Effector memory CD4-positive, alpha-beta T cell (primary cell): Measurements from ENCODE around the gene RNF222.
A peak's percentile ranks its signal among the peaks of the same experiment; 100 is the strongest.
"Not testable (repeated sequence)": the region's sequence is repeated elsewhere in the genome, so short reads cannot be mapped to it uniquely, and the experiment has no call there.

ENCODE experiments used
- DNase-seq, 3 donors: peaks; one replicate each; pipeline ENCODE4 v3.0.0-alpha.2; 2020
- H3K27ac ChIP-seq: 2 replicates; pipeline ENCODE4 v1.7.0; 2013; ENCODE audit warnings: mild to moderate bottlenecking, low read length, moderate library complexity; ENCODE audit not compliant: insufficient read depth, poor library complexity, severe bottlenecking
- H3K27me3 ChIP-seq: replicated peaks from 2 replicates; pipeline ENCODE4 v1.7.0; 2013; ENCODE audit warnings: mild to moderate bottlenecking, low read length; ENCODE audit not compliant: insufficient read depth, control insufficient read depth, poor library complexity, severe bottlenecking
- H3K36me3 ChIP-seq: 2 replicates; pipeline ENCODE4 v1.7.0; 2013; ENCODE audit warnings: mild to moderate bottlenecking, low read length, moderate library complexity; ENCODE audit not compliant: control insufficient read depth, insufficient read depth
- H3K4me1 ChIP-seq: 2 replicates; pipeline ENCODE4 v1.7.0; 2013; ENCODE audit warnings: low read length, mild to moderate bottlenecking; ENCODE audit not compliant: control insufficient read depth, insufficient read depth, poor library complexity, severe bottlenecking
- H3K4me3 ChIP-seq: 2 replicates; pipeline ENCODE4 v1.7.0; 2013; ENCODE audit warnings: low read length, low read depth, mild to moderate bottlenecking; ENCODE audit not compliant: insufficient read depth, poor library complexity, severe bottlenecking
- H3K9me3 ChIP-seq: 2 replicates; pipeline ENCODE4 v1.7.0; 2013; ENCODE audit warnings: mild to moderate bottlenecking, low read length, moderate library complexity; ENCODE audit not compliant: control insufficient read depth

Gene RNF222

GRCh38 chr17:8398980-8399379 is 1.4 kb upstream of the RNF222 start:
- Histone ChIP-seq H3K4me3 (no peak overlapping the region), H3K27ac (no peak overlapping the region), H3K27me3 (peaks cover 4% of the 10 kb centered on the region), H3K4me1 (peaks cover 2% of the 10 kb centered on the region), H3K9me3 (no peaks in the 10 kb centered on the region), H3K36me3 (no peaks in the 10 kb centered on the region)
- DNase-seq: no peak

GRCh38 chr17:8394497-8394896 is 3.1 kb downstream of the RNF222 start:
- not testable (repeated sequence) for DNase-seq, H3K27me3 ChIP-seq, H3K27ac ChIP-seq, H3K36me3 ChIP-seq, H3K4me3 ChIP-seq, H3K9me3 ChIP-seq
- peaks cover 13% of the 10 kb centered on the region for H3K4me1 ChIP-seq

GRCh38 chr17:8393470-8394231 is 4.0 kb downstream of the RNF222 start:
- H3K36me3 ChIP-seq: no peaks in the 10 kb centered on the region
- no peak overlapping the region for H3K27ac ChIP-seq
- H3K9me3 ChIP-seq: no peaks in the 10 kb centered on the region
- no peaks in the 10 kb centered on the region for H3K27me3 ChIP-seq
- H3K4me1 ChIP-seq: peaks cover 13% of the 10 kb centered on the region
- H3K4me3 ChIP-seq: no peak overlapping the region
- peak in 1 of 3 donors; percentile 25 for DNase-seq

GRCh38 chr17:8392674-8393469 is 4.8 kb downstream of the RNF222 start:
- Histone ChIP-seq H3K4me3 (no peak overlapping the region), H3K36me3 (no peaks in the 10 kb centered on the region), H3K27me3 (no peaks in the 10 kb centered on the region), H3K27ac (no peak overlapping the region), H3K9me3 (no peaks in the 10 kb centered on the region), H3K4me1 (peaks cover 13% of the 10 kb centered on the region)
- DNase-seq: no peak

- DNase-seq: no peak
- no peaks in the 10 kb centered on the region for H3K9me3 ChIP-seq
- no peak overlapping the region for H3K27ac ChIP-seq
- H3K4me3 ChIP-seq: no peak overlapping the region
- H3K4me1 ChIP-seq: peaks cover 13% of the 10 kb centered on the region
- H3K36me3 ChIP-seq: no peaks in the 10 kb centered on the region
- H3K27me3 ChIP-seq: no peaks in the 10 kb centered on the region
Observed at GRCh38 chr17:8392274-8392673, 5.4 kb downstream of the RNF222 start.

- Histone ChIP-seq H3K36me3 (no peaks in the 10 kb centered on the region), H3K9me3 (no peaks in the 10 kb centered on the region), H3K27me3 (no peaks in the 10 kb centered on the region), H3K27ac (no peak overlapping the region), H3K4me3 (no peak overlapping the region), H3K4me1 (peaks cover 13% of the 10 kb centered on the region)
- no peak for DNase-seq
Observed at GRCh38 chr17:8391711-8392110, 5.9 kb downstream of the RNF222 start.

GRCh38 chr17:8387914-8388651 is 9.5 kb downstream of the RNF222 start:
- Histone ChIP-seq H3K27me3 (no peaks in the 10 kb centered on the region), H3K9me3 (no peaks in the 10 kb centered on the region), H3K4me3 (no peak overlapping the region), H3K36me3 (no peaks in the 10 kb centered on the region), H3K4me1 (peaks cover 7% of the 10 kb centered on the region), H3K27ac (no peak overlapping the region)
- DNase-seq: no peak

- no peaks in the 10 kb centered on the region for H3K9me3 ChIP-seq
- no peak overlapping the region for H3K4me3 ChIP-seq
- no peaks in the 10 kb centered on the region for H3K27me3 ChIP-seq
- H3K4me1 ChIP-seq: peaks cover 8% of the 10 kb centered on the region
- no peak for DNase-seq
- no peak overlapping the region for H3K27ac ChIP-seq
- no peaks in the 10 kb centered on the region for H3K36me3 ChIP-seq
Observed at GRCh38 chr17:8386841-8387240, 10.8 kb downstream of the RNF222 start.

- H3K27me3 ChIP-seq: no peaks in the 10 kb centered on the region
- H3K9me3 ChIP-seq: no peaks in the 10 kb centered on the region
- peaks cover 16% of the 10 kb centered on the region for H3K36me3 ChIP-seq
- H3K4me1 ChIP-seq: peaks cover 18% of the 10 kb centered on the region
- H3K27ac ChIP-seq: no peak overlapping the region
- H3K4me3 ChIP-seq: no peak overlapping the region
- DNase-seq: no peak
Observed at GRCh38 chr17:8384801-8385378, 12.7 kb downstream of the RNF222 start.
